ENCODE data around the gene ARID1B.

DNA sequence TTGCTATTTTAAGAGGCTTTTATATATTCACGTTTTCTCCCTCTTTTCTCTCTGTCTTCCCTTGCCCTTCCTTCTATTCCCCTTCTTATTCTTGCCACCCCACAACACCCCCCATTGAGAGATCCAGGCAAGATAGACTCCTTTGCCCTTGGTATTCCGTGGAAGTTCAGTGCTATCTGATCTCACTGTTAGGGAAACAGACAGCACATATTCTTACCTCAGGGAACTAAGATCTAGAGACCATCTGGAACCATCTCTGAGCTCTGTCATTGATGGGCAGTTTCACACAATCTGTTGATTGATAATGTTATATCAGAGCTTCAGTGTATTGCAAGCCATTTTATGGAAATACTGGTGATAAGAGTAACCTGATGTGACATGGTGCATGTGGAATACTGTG, 228.8 kb downstream of the ARID1B start:
- TF ChIP-seq, protein P1, sequence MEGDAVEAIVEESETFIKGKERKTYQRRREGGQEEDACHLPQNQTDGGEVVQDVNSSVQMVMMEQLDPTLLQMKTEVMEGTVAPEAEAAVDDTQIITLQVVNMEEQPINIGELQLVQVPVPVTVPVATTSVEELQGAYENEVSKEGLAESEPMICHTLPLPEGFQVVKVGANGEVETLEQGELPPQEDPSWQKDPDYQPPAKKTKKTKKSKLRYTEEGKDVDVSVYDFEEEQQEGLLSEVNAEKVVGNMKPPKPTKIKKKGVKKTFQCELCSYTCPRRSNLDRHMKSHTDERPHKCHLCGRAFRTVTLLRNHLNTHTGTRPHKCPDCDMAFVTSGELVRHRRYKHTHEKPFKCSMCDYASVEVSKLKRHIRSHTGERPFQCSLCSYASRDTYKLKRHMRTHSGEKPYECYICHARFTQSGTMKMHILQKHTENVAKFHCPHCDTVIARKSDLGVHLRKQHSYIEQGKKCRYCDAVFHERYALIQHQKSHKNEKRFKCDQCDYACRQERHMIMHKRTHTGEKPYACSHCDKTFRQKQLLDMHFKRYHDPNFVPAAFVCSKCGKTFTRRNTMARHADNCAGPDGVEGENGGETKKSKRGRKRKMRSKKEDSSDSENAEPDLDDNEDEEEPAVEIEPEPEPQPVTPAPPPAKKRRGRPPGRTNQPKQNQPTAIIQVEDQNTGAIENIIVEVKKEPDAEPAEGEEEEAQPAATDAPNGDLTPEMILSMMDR (conservative IDR thresholded peaks at IDR 0.05; ENCODE audit: low read depth, low read length), result no peak
- TF ChIP-seq EZH2 (IDR thresholded peaks at IDR 0.05; ENCODE audit: low read length, unreplicated experiment), result no peak
